BJ (cell line): ENCODE measurements around the gene TP53RK. TPM values are rescaled to one million over a fixed set of nuclear protein-coding genes. Genes with fewer than 3 reads are reported as not detected.

Experiments used
- CTCF ChIA-PET: fragments of 350-600 bp; formaldehyde crosslinking; extraction: SDS; loops from one replicate; lab custom pipeline; 2021; ENCODE audit warnings: antibody characterized with exemption, inconsistent platforms; lab: Yijun Ruan, JAX
- POLR2A ChIA-PET: fragments of 300-600 bp; sonication (Branson Sonifier 250); formaldehyde crosslinking; extraction: SDS; loops from one replicate; lab custom pipeline; 2021; ENCODE audit warnings: antibody characterized with exemption; lab: Charles Lee
- DNase-seq: peaks from one replicate; pipeline ENCODE4 v3.0.0-alpha.2; 2011; ENCODE audit warnings: low read depth
- H3K27me3 ChIP-seq: 2 replicates; pipeline ENCODE4 v1.6.0; 2011; ENCODE audit warnings: low read length; ENCODE audit not compliant: control insufficient read depth, insufficient read depth
- H3K36me3 ChIP-seq: 2 replicates; pipeline ENCODE4 v1.5.1; 2011; ENCODE audit warnings: low read length; ENCODE audit not compliant: control insufficient read depth, insufficient read depth
- H3K4me3 ChIP-seq: 2 replicates; pipeline ENCODE4 v1.5.1; 2011; ENCODE audit warnings: low read depth, mild to moderate bottlenecking, control low read depth, low read length
- CTCF ChIP-seq: IDR thresholded peaks from 2 replicates; pipeline ENCODE4 v1.5.1; 2011; ENCODE audit warnings: low read depth, mild to moderate bottlenecking, control low read depth, inconsistent platforms, low read length, moderate library complexity; ENCODE audit not compliant: insufficient read depth
- polyA plus RNA-seq: library from polyadenylated mRNA; depleted of rRNA; stranded (reverse); fragments of >200 nt; gene quantifications from 2 replicates; pipeline ENCODE4 v1.2.3, GENCODE V29; 2011

Gene TP53RK
- polyA plus RNA-seq, 1 experiment: 7.2 TPM

GRCh38 chr20:46674253-46675083 lies 14.8 kb downstream of the TP53RK start:
- DNase-seq: no peak
- ChIA-PET POLR2A (no interaction called here), CTCF (interaction anchor here (0.8 kb wide), 1 partner anchor 546 kb away, joined by 3 read pairs; no protein-coding TSS in a partner anchor)
- no peaks in the 10 kb centered on the region for H3K27me3 ChIP-seq
- H3K36me3 ChIP-seq: no peaks in the 10 kb centered on the region
- TF ChIP-seq CTCF: no peak
- no peak overlapping the region for H3K4me3 ChIP-seq

- Histone ChIP-seq H3K4me3 (no peak overlapping the region), H3K27me3 (no peaks in the 10 kb centered on the region), H3K36me3 (no peaks in the 10 kb centered on the region)
- TF ChIP-seq CTCF: no peak
- ChIA-PET POLR2A (no interaction called here), CTCF (interaction anchor here (2.2 kb wide), 1 partner anchor 9 kb away, joined by 6 read pairs; no protein-coding TSS in a partner anchor)
- no peak for DNase-seq
Measured at GRCh38 chr20:46673394-46674252, 15.6 kb downstream of the TP53RK start.

- no peaks in the 10 kb centered on the region for H3K36me3 ChIP-seq
- CTCF ChIA-PET: interaction anchor here (1.4 to 2.2 kb wide), 3 partner anchors 8 to 17 kb away, joined by 4 to 6 read pairs (median 5); partner anchors contain the start of gene TP53RK
- no peak for DNase-seq
- no peaks in the 10 kb centered on the region for H3K27me3 ChIP-seq
- TF ChIP-seq CTCF: no peak
- POLR2A ChIA-PET: no interaction called here
- no peak overlapping the region for H3K4me3 ChIP-seq
Measured at GRCh38 chr20:46672543-46673148, 16.6 kb downstream of the TP53RK start.

GRCh38 chr20:46671866-46672542 lies 17.2 kb downstream of the TP53RK start:
- no peaks in the 10 kb centered on the region for H3K36me3 ChIP-seq
- TF ChIP-seq CTCF: no peak
- ChIA-PET POLR2A (no interaction called here), CTCF (interaction anchor here (1.4 to 2.2 kb wide), 3 partner anchors 8 to 17 kb away, joined by 4 to 6 read pairs (median 5); partner anchors contain the start of gene TP53RK)
- H3K27me3 ChIP-seq: no peaks in the 10 kb centered on the region
- H3K4me3 ChIP-seq: no peak overlapping the region
- no peak for DNase-seq
